Naive thymus-derived CD4-positive, alpha-beta T cell (primary cell): ENCODE data around the gene SUPT4H1. TPM values are rescaled to one million over a fixed set of nuclear protein-coding genes. Genes with fewer than 3 reads are reported as not detected.

Experiments
- ATAC-seq: fragments of 150-1000 bp; cut with Tn5 transposase; 2 replicates; pipeline ENCODE4 v1.10.0; 2021; ENCODE audit warnings: mild to moderate bottlenecking, moderate library complexity
- CTCF ChIA-PET: fragments of 350-600 bp; sonication (Branson Sonifier 250); formaldehyde crosslinking; loops from one replicate; lab custom pipeline; 2021; ENCODE audit warnings: antibody characterized with exemption; lab: Charles Lee
- POLR2A ChIA-PET: fragments of 350-600 bp; sonication (Branson Sonifier 250); formaldehyde crosslinking; loops from one replicate; lab custom pipeline; 2021; ENCODE audit warnings: antibody characterized with exemption, inconsistent platforms; lab: Charles Lee
- DNase-seq, 9 donors: peaks; one replicate each; pipeline versions ENCODE4 v3.0.0 to v3.0.0-alpha.2; 2020 to 2022; ENCODE audit warnings: mixed read lengths in 1 of 9
- H3K27ac ChIP-seq: one replicate; pipeline ENCODE4 v1.7.0; 2013; ENCODE audit warnings: mild to moderate bottlenecking, low read depth, low read length, moderate library complexity
- H3K27me3 ChIP-seq, 2 donors: one replicate each; pipeline ENCODE4 v1.7.0; 2013; ENCODE audit warnings: low read length in 2 of 2, mild to moderate bottlenecking in 2 of 2, moderate library complexity in 2 of 2; ENCODE audit not compliant: control insufficient read depth in 2 of 2, insufficient read depth in 2 of 2
- H3K36me3 ChIP-seq, 3 experiments: 1 replicate in 2 of 3; 2 replicates in 1 of 3; pipeline ENCODE4 v1.7.0; 2013; ENCODE audit warnings: low read length in 3 of 3, mild to moderate bottlenecking in 3 of 3, moderate library complexity in 1 of 3; ENCODE audit not compliant: insufficient read depth in 3 of 3, control insufficient read depth in 2 of 3
- H3K4me1 ChIP-seq, 2 donors: one replicate each; pipeline ENCODE4 v1.7.0; 2013; ENCODE audit warnings: low read length in 2 of 2, mild to moderate bottlenecking in 2 of 2, moderate library complexity in 1 of 2; ENCODE audit not compliant: control insufficient read depth in 2 of 2, insufficient read depth in 2 of 2
- H3K4me3 ChIP-seq: 2 replicates; pipeline ENCODE4 v1.7.0; 2013; ENCODE audit warnings: mild to moderate bottlenecking, low read length
- H3K9me3 ChIP-seq, 3 experiments: 1 replicate in 2 of 3; 2 replicates in 1 of 3; pipeline ENCODE4 v1.7.0; 2013; ENCODE audit warnings: low read length in 3 of 3; ENCODE audit not compliant: control insufficient read depth in 2 of 3
- H3K27ac Mint-ChIP-seq, 9 donors: one replicate each; pipeline ENCODE4 v1.8.0; 2020 to 2022; ENCODE audit warnings: mixed read lengths in 9 of 9, mild to moderate bottlenecking in 8 of 9, moderate library complexity in 5 of 9, inconsistent platforms in 2 of 9
- H3K27me3 Mint-ChIP-seq, 5 donors: one replicate each; pipeline ENCODE4 v1.8.0; 2021 to 2022; ENCODE audit warnings: mixed read lengths in 5 of 5, mild to moderate bottlenecking in 1 of 5
- H3K36me3 Mint-ChIP-seq, 5 donors: one replicate each; pipeline ENCODE4 v1.8.0; 2020 to 2022; ENCODE audit warnings: mixed read lengths in 5 of 5, mild to moderate bottlenecking in 3 of 5, inconsistent platforms in 1 of 5
- H3K4me1 Mint-ChIP-seq, 7 donors: one replicate each; pipeline ENCODE4 v1.8.0; 2020 to 2022; ENCODE audit warnings: mixed read lengths in 7 of 7, mild to moderate bottlenecking in 3 of 7, inconsistent platforms in 1 of 7
- H3K4me3 Mint-ChIP-seq, 10 donors: one replicate each; pipeline ENCODE4 v1.8.0; 2020 to 2022; ENCODE audit warnings: mild to moderate bottlenecking in 10 of 10, mixed read lengths in 10 of 10, moderate library complexity in 6 of 10, inconsistent platforms in 2 of 10
- H3K9me3 Mint-ChIP-seq, 11 donors: one replicate each; pipeline ENCODE4 v1.8.0; 2020 to 2022; ENCODE audit warnings: mixed read lengths in 11 of 11, mild to moderate bottlenecking in 4 of 11, inconsistent platforms in 1 of 11, moderate library complexity in 1 of 11
- intact Hi-C, 2 donors: fragments of 100-400 bp; cut with micrococcal nuclease; formaldehyde crosslinking; loops; one replicate each; pipeline ENCODE4 v1.15.1; 2023
- microRNA-seq: library from miRNA; unstranded; fragments of <30 nt; microRNA quantifications from one replicate; pipeline ENCODE4 v1.2.0, GENCODE V29; 2022; ENCODE audit warnings: borderline microRNAs expressed
- polyA plus RNA-seq, 2 donors: library from polyadenylated mRNA; unstranded; fragments of 300-500 nt; fragmentation: Illumina TruSeq; gene quantifications; one replicate each; pipeline ENCODE4 v1.2.3, GENCODE V29; 2021
- total RNA-seq, 6 experiments: library from RNA in 5 of 6; stranded (reverse) in 5 of 6; gene quantifications; 1 replicate in 5 of 6; 2 replicates in 1 of 6; pipeline ENCODE4 v1.2.3 and lab custom pipeline; 2021 to 2026

SUPT4H1 gene
- total and polyA plus RNA-seq, 7 experiments from 2014 or later: 36.0 to 91.7 (median 66.8) TPM

- H3K9me3 Mint-ChIP-seq: peaks cover 0 to 2% (median 0%) of the 10 kb centered on the region in 11 donors
- CTCF ChIA-PET: interaction anchor here (0.6 to 1.2 kb wide), 3 partner anchors 42 to 701 kb away, joined by 3 read pairs; partner anchors contain the start of gene RNF43
Measured at GRCh38 chr17:58302171-58302918, 49.7 kb downstream of the SUPT4H1 start.

GRCh38 chr17:58301504-58302150 lies 50.4 kb downstream of the SUPT4H1 start:
- POLR2A ChIA-PET: interaction anchor here (1.0 to 1.1 kb wide), 2 partner anchors 14 to 43 kb away, joined by 3 to 5 read pairs; no protein-coding TSS in a partner anchor
- Mint-ChIP-seq H3K36me3 (peaks cover 0 to 2% (median 0%) of the 10 kb centered on the region in 5 donors), H3K9me3 (peaks cover 0 to 2% (median 0%) of the 10 kb centered on the region in 11 donors), H3K27me3 (peaks cover 0 to 17% (median 0%) of the 10 kb centered on the region in 5 donors), H3K27ac (no peak overlapping the region), H3K4me3 (no peak overlapping the region), H3K4me1 (peaks cover 0 to 7% (median 4%) of the 10 kb centered on the region in 7 donors)
- ATAC-seq (no peak), DNase-seq (no peak)
- Histone ChIP-seq H3K4me1 (peaks cover 0 to 6% of the 10 kb centered on the region in 2 donors), H3K36me3 (no peaks in the 10 kb centered on the region), H3K4me3 (no peak overlapping the region), H3K27me3 (no peaks in the 10 kb centered on the region), H3K27ac (no peak overlapping the region), H3K9me3 (no peaks in the 10 kb centered on the region)
- CTCF ChIA-PET: no interaction called here
- intact Hi-C loops: loop anchor here in 1 of 2 donors (5.0 kb wide), 1 partner anchor 116 kb away; the partner anchor contains the start of gene RNF43

More at GRCh38 chr17:58302171-58302918, 49.7 kb downstream of the SUPT4H1 start:
- Mint-ChIP-seq H3K27me3 (peaks cover 0 to 17% (median 0%) of the 10 kb centered on the region in 5 donors), H3K27ac (peak overlapping the region in 1 of 9 donors; percentile 62), H3K4me1 (peaks cover 0 to 7% (median 4%) of the 10 kb centered on the region in 7 donors), H3K4me3 (no peak overlapping the region), H3K36me3 (peaks cover 0 to 5% (median 0%) of the 10 kb centered on the region in 5 donors)
- Histone ChIP-seq H3K27me3 (no peaks in the 10 kb centered on the region), H3K4me1 (peaks cover 0 to 6% of the 10 kb centered on the region in 2 donors), H3K36me3 (no peaks in the 10 kb centered on the region), H3K27ac (no peak overlapping the region), H3K9me3 (no peaks in the 10 kb centered on the region), H3K4me3 (no peak overlapping the region)
- no peak for DNase-seq
- intact Hi-C loops: loop anchor here in 1 of 2 donors (5.0 kb wide), 1 partner anchor 115 kb away; the partner anchor contains the start of gene RNF43
- no peak for ATAC-seq
- POLR2A ChIA-PET: interaction anchor here (0.9 to 1.3 kb wide), 3 partner anchors 13 to 49 kb away, joined by 3 to 5 read pairs (median 4); no protein-coding TSS in a partner anchor

GRCh38 chr17:58300336-58300735 lies 51.7 kb downstream of the SUPT4H1 start:
- POLR2A ChIA-PET: interaction anchor here (1.1 kb wide), 1 partner anchor 44 kb away, joined by 3 read pairs; no protein-coding TSS in a partner anchor

More at GRCh38 chr17:58300336-58300735, 51.7 kb downstream of the SUPT4H1 start:
- H3K36me3 Mint-ChIP-seq: peaks cover 0 to 2% (median 0%) of the 10 kb centered on the region in 5 donors
- no peak overlapping the region for H3K4me3 Mint-ChIP-seq
- peaks cover 0 to 23% (median 0%) of the 10 kb centered on the region in 5 donors for H3K27me3 Mint-ChIP-seq
- H3K9me3 Mint-ChIP-seq: peaks cover 0 to 2% (median 0%) of the 10 kb centered on the region in 11 donors
- intact Hi-C loops: loop anchor here in 1 of 2 donors (5.0 kb wide), 1 partner anchor 117 kb away; the partner anchor contains the start of gene RNF43
- no peaks in the 10 kb centered on the region for H3K9me3 ChIP-seq
- no peak overlapping the region for H3K27ac ChIP-seq
- no peaks in the 10 kb centered on the region for H3K36me3 ChIP-seq
- H3K4me1 Mint-ChIP-seq: peaks cover 0 to 7% (median 4%) of the 10 kb centered on the region in 7 donors
- ATAC-seq: no peak
- CTCF ChIA-PET: interaction anchor here (0.7 kb wide), 1 partner anchor 307 kb away, joined by 3 read pairs; no protein-coding TSS in a partner anchor
- no peak overlapping the region for H3K27ac Mint-ChIP-seq
- H3K4me3 ChIP-seq: no peak overlapping the region
- DNase-seq: no peak
- no peaks in the 10 kb centered on the region for H3K27me3 ChIP-seq
- H3K4me1 ChIP-seq: peaks cover 0 to 6% of the 10 kb centered on the region in 2 donors

Small RNA genes lying within 50 kb of the gene (microRNA-seq; reads per million reads assigned to microRNA genes)
- not detected for gene MIR4736

Other genes with a start within 250 kb of the SUPT4H1 start
- gene OR4D1, start 203.8 kb downstream of the SUPT4H1 start, total RNA-seq: 1 to 10 TPM in 4 of 5 experiments, under 1 TPM in 1; 0.41 to 2.5 (median 1.3) TPM
- gene OR4D1, start 203.8 kb downstream of the SUPT4H1 start, polyA plus RNA-seq: 1 to 10 TPM; 2.5 to 3.3 TPM
- not detected for gene OR4D2, start 185.2 kb downstream of the SUPT4H1 start, total RNA-seq
- not detected for gene OR4D2, start 185.2 kb downstream of the SUPT4H1 start, polyA plus RNA-seq
- gene EPX, start 159.5 kb downstream of the SUPT4H1 start, total RNA-seq: not detected
- gene EPX, start 159.5 kb downstream of the SUPT4H1 start, polyA plus RNA-seq: not detected
- gene MKS1, start 132.9 kb downstream of the SUPT4H1 start, total RNA-seq: 10 to 100 TPM in 4 of 5 experiments, 1 to 10 TPM in 1; 10.0 to 29.1 (median 19.7) TPM
- gene MKS1, start 132.9 kb downstream of the SUPT4H1 start, polyA plus RNA-seq: 10 to 100 TPM; 13.5 to 14.5 TPM
- under 1 TPM in 2 of 5 experiments, not detected in 3; 0.13 to 0.15 TPM for gene LPO, start 113.6 kb downstream of the SUPT4H1 start, total RNA-seq
- not detected for gene LPO, start 113.6 kb downstream of the SUPT4H1 start, polyA plus RNA-seq
- gene MPO, start 71.3 kb downstream of the SUPT4H1 start, total RNA-seq: 1 to 10 TPM in 1 of 5 experiments, under 1 TPM in 1, not detected in 3; 0.32 to 7.3 TPM
- gene MPO, start 71.3 kb downstream of the SUPT4H1 start, polyA plus RNA-seq: not detected
- 10 to 100 TPM; 11.2 to 62.5 (median 20.5) TPM for gene TSPOAP1, start 23.4 kb downstream of the SUPT4H1 start, total RNA-seq
- gene TSPOAP1, start 23.4 kb downstream of the SUPT4H1 start, polyA plus RNA-seq: 1 to 10 TPM in 1 of 2 donors, under 1 TPM in 1; 0.20 to 1.5 TPM
- gene RNF43, start 65.3 kb upstream of the SUPT4H1 start, total RNA-seq: 1 to 10 TPM in 4 of 5 experiments, under 1 TPM in 1; 0.48 to 2.2 (median 1.9) TPM
- gene RNF43, start 65.3 kb upstream of the SUPT4H1 start, polyA plus RNA-seq: 1 to 10 TPM in 1 of 2 donors, under 1 TPM in 1; 0.96 to 1.1 TPM
- 1 to 10 TPM in 4 of 5 experiments, under 1 TPM in 1; 0.34 to 4.0 (median 3.1) TPM for gene HSF5, start 136.2 kb upstream of the SUPT4H1 start, total RNA-seq
- 1 to 10 TPM; 1.1 to 1.5 TPM for gene HSF5, start 136.2 kb upstream of the SUPT4H1 start, polyA plus RNA-seq
- gene MTMR4, start 162.4 kb upstream of the SUPT4H1 start, total RNA-seq: 10 to 100 TPM; 44.2 to 71.3 (median 68.1) TPM
- gene MTMR4, start 162.4 kb upstream of the SUPT4H1 start, polyA plus RNA-seq: 10 to 100 TPM; 19.4 to 23.0 TPM